LNCaP clone FGC (cell line): ENCODE results near the gene PLAGL1.

Experiments
- DNase-seq: peaks from one replicate; pipeline ENCODE4 v3.0.0-alpha.2; 2011; ENCODE audit warnings: low read depth
- H3K4me3 ChIP-seq: 2 replicates; pipeline ENCODE4 v1.5.1; 2011; ENCODE audit warnings: mild to moderate bottlenecking, low read depth, low read length, control low read depth
- TF ChIP-seq, protein P1 (sequence below): IDR thresholded peaks from 2 replicates; pipeline ENCODE4 v1.5.1; 2012; ENCODE audit warnings: mild to moderate bottlenecking; ENCODE audit not compliant: control insufficient read depth, insufficient read depth; ENCODE audit errors: extremely low read depth

Gene PLAGL1

DNA sequence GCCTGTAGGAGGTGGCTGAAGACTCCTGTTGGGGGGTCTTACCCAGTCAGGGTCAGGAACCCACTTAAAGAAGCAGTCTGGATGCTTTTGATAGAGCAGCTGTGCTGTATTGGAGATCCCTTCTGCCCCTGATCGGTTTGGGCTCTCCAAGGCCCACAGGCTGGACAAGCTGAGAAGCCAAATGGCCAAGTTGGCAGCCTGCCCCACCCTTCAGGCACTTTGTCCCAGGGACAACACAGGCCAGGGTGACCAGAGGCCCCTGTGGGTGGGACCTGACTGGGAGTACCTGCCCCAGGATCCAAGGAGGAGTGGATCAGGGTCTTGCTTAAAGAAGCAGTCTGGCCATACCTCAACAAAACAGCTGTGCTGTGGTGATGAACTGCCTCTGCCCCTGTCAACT, 95.4 kb downstream of the PLAGL1 start:
- TF ChIP-seq, protein P1, sequence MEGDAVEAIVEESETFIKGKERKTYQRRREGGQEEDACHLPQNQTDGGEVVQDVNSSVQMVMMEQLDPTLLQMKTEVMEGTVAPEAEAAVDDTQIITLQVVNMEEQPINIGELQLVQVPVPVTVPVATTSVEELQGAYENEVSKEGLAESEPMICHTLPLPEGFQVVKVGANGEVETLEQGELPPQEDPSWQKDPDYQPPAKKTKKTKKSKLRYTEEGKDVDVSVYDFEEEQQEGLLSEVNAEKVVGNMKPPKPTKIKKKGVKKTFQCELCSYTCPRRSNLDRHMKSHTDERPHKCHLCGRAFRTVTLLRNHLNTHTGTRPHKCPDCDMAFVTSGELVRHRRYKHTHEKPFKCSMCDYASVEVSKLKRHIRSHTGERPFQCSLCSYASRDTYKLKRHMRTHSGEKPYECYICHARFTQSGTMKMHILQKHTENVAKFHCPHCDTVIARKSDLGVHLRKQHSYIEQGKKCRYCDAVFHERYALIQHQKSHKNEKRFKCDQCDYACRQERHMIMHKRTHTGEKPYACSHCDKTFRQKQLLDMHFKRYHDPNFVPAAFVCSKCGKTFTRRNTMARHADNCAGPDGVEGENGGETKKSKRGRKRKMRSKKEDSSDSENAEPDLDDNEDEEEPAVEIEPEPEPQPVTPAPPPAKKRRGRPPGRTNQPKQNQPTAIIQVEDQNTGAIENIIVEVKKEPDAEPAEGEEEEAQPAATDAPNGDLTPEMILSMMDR, result no peak
- no peak for DNase-seq
- H3K4me3 ChIP-seq, result no peak overlapping the region

DNA sequence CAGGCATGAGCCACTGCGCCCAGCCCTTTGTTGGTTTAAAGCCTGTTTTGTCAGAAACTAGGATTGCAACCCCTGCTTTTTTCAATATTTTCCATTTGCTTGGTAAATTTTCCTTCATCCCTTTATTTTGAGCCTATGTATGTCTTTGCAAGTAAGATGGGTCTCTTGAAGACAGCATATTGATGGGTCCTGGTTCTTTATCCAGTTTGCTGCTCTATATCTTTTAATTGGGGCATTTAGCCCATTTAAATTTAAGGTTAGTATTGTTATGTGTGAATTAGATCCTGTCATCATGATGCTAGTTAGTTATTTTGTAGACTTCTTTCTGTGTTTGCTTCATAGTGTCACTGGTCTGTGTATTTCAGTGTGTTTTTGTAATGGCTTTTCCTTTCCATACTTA, 97.0 kb downstream of the PLAGL1 start:
- H3K4me3 ChIP-seq, result no peak overlapping the region
- DNase-seq, result no peak
- TF ChIP-seq, protein P1, result no peak

DNA sequence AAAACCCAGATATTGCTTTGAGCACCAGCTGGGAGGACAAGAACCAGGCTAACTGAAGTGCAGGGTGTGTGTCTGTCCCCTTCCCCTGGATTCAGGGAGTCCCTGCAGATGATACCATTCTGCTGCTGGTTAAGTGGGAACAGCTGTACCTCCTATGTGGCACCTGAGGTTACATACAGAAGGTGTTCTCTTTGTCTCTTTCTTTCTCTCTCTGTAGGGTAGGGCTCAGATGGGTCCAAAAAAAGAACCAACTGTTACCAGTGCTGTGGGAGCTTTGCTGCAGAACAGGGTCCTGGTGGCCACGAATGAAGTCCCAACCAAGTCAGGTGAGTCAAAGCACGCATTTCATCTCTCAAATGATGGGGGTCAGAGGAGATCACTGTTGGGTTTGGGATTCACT, 105.2 kb downstream of the PLAGL1 start:
- DNase-seq, result no peak
- no peak overlapping the region for H3K4me3 ChIP-seq
- TF ChIP-seq, protein P1, result no peak

DNA sequence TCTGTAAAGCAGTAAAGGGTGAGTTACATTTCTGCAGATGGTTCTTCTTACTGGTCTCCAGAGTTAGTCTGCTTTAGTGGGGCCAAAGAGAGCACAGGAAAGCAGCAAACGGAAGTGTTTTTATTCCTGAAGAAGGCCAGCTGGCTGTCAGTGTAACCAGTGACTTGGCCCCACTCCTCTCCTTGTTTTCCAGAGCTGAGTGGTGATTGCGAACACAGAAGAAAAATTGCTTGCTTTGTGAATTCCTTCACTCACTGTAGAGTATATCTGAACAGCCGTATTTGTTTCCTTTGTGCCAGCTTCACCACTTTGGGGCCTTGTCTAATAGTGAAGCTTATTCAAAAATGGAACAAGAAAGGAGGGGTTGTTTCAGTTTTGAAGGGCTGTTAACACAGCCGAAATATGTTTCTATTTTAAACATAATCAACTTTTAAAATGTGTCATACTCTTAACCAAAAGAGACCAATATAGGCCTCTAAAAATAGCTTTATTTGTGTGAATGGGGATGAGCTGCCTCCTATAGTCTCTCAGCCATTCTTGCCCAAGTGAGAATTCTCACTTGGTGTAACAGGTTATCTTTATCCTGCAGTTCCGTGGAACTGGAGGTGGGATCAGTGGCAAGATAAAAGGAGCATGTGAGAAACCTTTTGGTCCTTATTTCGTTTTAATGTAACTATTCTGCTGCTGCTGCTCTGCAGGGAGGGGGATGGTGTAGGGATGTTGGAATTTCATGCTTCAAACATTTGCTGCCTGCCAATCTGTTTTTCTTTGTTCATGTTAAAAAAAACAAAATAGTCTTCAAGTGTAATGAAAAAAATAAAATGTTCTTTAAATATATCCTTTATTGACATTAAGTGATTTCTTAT, 105.9 kb downstream of the PLAGL1 start:
- no peak for DNase-seq
- H3K4me3 ChIP-seq, result no peak overlapping the region
- TF ChIP-seq, protein P1, result no peak

DNA sequence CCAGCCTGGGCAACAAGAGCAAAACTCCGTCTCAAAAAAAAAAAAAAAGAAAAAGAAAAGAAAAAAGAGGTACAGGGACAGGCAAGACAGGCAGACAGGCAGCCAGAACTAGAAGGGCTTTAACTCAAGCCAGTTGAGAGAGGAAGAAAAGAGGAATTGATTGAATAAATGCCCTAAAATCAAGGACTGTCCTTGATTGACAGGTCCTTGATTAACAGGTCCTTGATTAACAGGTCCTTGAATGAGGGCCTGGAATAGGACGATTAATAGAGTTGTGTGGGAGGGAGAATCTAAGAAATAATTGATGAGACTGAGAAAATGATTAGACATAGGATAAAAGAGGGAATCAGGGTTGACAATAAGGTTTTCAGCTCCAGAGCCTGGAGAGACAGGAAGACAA, 107.7 kb downstream of the PLAGL1 start:
- TF ChIP-seq, protein P1, result no peak
- no peak overlapping the region for H3K4me3 ChIP-seq
- no peak for DNase-seq

DNA sequence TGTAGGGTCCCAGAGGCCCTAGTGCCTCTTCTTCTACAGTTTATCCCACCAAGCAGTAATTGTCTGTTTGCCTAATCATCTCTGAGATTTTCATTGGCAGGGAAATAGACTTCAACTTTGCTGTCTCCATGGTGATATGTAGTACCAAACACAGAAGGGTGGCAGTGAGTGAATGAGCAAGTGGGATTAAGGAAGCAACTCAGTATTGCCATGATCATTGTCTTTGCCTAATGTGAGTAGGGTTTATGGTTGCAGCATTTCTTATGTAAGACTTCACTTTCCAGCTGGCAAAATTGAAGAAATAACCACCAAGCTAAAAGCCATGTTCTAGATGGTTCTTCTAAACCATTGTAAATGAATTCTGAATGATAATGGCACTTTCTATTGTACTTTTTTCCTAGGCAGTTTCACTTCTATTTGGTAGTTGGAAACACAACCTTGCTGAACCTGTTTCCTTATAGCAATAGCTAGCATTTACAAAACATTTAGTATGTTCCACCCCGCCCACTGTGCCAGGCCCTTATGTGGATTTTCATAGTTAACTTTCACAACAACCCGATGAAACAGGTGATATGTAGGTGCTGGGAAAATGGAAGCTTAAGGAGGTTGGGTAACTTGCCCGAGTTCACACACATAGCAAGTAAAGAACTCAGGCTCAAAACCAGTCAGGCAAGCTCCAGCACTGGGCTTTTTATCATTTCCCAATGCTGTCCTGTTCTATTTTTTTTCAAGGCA, 111.8 kb downstream of the PLAGL1 start:
- TF ChIP-seq, protein P1, result no peak
- H3K4me3 ChIP-seq, result 0 out of 2 replicates have a peak overlapping the region, but pooled peaks have one; percentile 2
- peak; percentile 66 for DNase-seq
